Epithelial cell of esophagus (primary cell): ENCODE data around the gene MAPKAPK2.

Source experiments
- DNase-seq: peaks from one replicate; pipeline ENCODE4 v3.0.0; 2010; ENCODE audit warnings: low read depth
- H3K4me3 ChIP-seq: 2 replicates; pipeline ENCODE4 v1.5.1; 2011; ENCODE audit warnings: mild to moderate bottlenecking, low read length, control low read depth
- TF ChIP-seq, protein P1 (sequence below): IDR thresholded peaks from 2 replicates; pipeline ENCODE4 v1.5.1; 2011; ENCODE audit warnings: low read depth, mild to moderate bottlenecking, low read length, control low read depth, inconsistent platforms; ENCODE audit not compliant: insufficient read depth; ENCODE audit errors: missing control alignments

Gene MAPKAPK2

DNA sequence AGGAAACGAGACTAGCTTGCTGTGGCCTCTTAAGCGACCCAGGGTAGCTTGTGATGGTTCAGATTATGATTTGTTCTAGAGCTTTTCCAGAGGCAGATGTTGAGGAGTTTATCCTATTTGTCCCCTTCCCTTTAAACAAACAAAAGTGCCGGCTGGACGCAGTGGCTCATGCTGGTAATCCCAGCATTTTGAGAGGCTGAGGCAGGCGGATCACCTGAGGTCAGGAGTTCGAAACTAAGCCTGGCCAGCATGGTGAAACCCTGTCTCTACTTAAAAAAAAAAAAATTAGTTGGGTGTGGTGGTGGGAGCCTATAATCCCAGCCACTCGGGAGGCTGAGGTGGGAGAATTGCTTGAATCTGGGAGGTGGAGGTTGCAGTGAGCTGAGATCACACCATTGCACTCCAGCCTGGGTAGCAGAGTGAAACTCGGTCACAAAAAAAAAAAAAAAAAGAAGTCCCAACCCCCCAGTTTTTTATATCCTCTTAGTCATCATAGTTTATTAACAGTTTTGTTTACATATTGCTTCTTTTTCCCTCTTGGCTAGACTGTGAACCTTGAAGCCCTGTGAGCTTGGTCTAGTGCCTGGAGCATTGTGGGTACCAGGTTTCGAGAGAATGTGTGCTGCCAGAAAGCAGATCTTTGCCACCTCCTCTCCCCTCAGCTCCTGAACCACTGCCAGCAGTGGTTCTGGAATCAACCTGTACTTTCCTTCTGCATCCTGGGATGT, 29.8 kb downstream of the MAPKAPK2 start:
- TF ChIP-seq, protein P1, sequence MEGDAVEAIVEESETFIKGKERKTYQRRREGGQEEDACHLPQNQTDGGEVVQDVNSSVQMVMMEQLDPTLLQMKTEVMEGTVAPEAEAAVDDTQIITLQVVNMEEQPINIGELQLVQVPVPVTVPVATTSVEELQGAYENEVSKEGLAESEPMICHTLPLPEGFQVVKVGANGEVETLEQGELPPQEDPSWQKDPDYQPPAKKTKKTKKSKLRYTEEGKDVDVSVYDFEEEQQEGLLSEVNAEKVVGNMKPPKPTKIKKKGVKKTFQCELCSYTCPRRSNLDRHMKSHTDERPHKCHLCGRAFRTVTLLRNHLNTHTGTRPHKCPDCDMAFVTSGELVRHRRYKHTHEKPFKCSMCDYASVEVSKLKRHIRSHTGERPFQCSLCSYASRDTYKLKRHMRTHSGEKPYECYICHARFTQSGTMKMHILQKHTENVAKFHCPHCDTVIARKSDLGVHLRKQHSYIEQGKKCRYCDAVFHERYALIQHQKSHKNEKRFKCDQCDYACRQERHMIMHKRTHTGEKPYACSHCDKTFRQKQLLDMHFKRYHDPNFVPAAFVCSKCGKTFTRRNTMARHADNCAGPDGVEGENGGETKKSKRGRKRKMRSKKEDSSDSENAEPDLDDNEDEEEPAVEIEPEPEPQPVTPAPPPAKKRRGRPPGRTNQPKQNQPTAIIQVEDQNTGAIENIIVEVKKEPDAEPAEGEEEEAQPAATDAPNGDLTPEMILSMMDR = no peak
- DNase-seq = peak; percentile 55
- H3K4me3 ChIP-seq = no peak overlapping the region

DNA sequence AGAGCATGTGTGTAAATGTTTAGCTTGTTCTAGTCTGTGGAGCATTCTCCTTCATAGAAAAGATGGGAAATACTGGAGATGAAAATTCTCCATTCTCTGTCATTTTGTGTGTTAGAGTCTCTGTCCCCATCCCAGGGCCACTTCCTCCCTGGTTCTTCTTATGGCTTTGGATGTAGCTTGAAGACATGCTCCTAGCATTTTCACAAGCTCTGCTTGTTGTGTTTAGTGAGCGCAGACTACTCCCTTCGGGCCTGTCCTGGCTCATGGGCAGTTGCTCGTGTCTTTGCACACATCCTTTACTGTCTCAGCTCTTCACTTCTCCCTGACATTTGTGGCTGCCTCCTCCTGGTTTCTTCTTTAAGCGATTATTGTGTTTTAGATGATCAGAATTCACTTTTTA, 30.4 kb downstream of the MAPKAPK2 start:
- no peak overlapping the region for H3K4me3 ChIP-seq
- DNase-seq = no peak
- TF ChIP-seq, protein P1 = no peak

- DNase-seq = no peak
- no peak overlapping the region for H3K4me3 ChIP-seq
- TF ChIP-seq, protein P1 = no peak
These were observed 30.9 kb downstream of the MAPKAPK2 start for GRCh38 chr1:206715552-206716158.

- TF ChIP-seq, protein P1 = no peak
- DNase-seq = no peak
- H3K4me3 ChIP-seq = no peak overlapping the region
These were observed 31.6 kb downstream of the MAPKAPK2 start for GRCh38 chr1:206716159-206716869.

DNA sequence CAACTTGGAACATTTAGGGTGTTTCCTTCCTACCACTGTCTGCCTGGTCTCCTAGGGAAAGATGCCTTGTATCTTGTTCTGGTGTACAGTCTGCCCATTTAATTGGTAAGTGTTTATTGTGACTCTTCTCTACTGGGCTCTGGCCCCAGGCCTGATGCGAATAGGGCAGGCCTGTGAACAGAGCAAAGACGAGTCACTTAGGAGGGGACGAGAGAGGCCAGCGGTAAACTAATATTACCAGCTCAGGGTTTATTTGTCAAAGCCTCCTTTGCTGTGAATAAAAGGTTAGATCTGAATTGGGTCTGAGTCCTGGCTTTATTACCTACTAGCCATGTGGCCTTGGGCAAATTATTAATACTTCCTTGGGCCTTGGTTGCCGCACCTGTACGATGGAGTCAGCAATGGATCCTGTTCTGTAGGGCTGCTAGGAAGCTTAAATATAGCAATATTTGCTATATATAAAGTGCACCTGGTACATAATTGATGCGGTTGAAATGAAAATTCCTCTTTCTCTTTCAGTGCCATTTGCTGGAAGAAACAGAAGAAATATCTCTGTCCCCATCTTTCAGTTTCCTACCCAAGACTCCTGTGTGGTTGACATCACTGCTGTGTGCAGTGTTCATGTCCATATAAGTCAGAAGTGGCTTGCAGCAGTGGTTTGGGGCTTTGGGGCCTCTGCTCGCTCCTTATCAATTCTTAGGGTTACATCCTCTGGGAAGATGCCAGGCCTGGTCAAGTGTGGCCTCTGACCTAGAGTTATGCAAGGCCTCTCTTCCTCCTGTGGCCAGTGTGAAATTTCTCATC, 32.4 kb downstream of the MAPKAPK2 start:
- DNase-seq = peak; percentile 31
- TF ChIP-seq, protein P1 = no peak
- H3K4me3 ChIP-seq = no peak overlapping the region

- H3K4me3 ChIP-seq = no peak overlapping the region
- TF ChIP-seq, protein P1 = no peak
- no peak for DNase-seq
These were observed 32.9 kb downstream of the MAPKAPK2 start for GRCh38 chr1:206717674-206717989.
